ENCODE results near the gene RHOF.

Gene RHOF

GRCh38 chr12:121793440-121793837 lies at the start of gene RHOF:
Gene RHOF (minus strand): TSS chr12:121793688. CDS start chr12:121793633, 55 bp downstream.
- DNase-seq (ENCODE audit: low read depth): no peak

GRCh38 chr12:121839993-121840761 lies 46.7 kb upstream of the RHOF start:
- DNase-seq (ENCODE audit: low read depth): no peak

GRCh38 chr12:121839106-121839992 lies 45.9 kb upstream of the RHOF start:
- DNase-seq (ENCODE audit: low read depth): peak; percentile 97

- DNase-seq (ENCODE audit: low read depth): no peak
Measured at GRCh38 chr12:121838126-121838525, 44.6 kb upstream of the RHOF start.

- no peak for DNase-seq (ENCODE audit: low read depth)
Measured at GRCh38 chr12:121837680-121838079, 44.2 kb upstream of the RHOF start.

GRCh38 chr12:121831571-121832245 lies 38.2 kb upstream of the RHOF start:
- no peak for DNase-seq (ENCODE audit: low read depth)

GRCh38 chr12:121830588-121831265 lies 37.2 kb upstream of the RHOF start:
- no peak for DNase-seq (ENCODE audit: low read depth)

- no peak for DNase-seq (ENCODE audit: low read depth)
Measured at GRCh38 chr12:121830134-121830533, 36.6 kb upstream of the RHOF start.

- no peak for DNase-seq (ENCODE audit: low read depth)
Measured at GRCh38 chr12:121829250-121829918, 35.9 kb upstream of the RHOF start.

GRCh38 chr12:121828826-121829225 lies 35.3 kb upstream of the RHOF start:
- no peak for DNase-seq (ENCODE audit: low read depth)

GRCh38 chr12:121828306-121828705 lies 34.8 kb upstream of the RHOF start:
- no peak for DNase-seq (ENCODE audit: low read depth)

GRCh38 chr12:121827351-121828099 lies 34.0 kb upstream of the RHOF start:
- no peak for DNase-seq (ENCODE audit: low read depth)

GRCh38 chr12:121826318-121827150 lies 33.0 kb upstream of the RHOF start:
- no peak for DNase-seq (ENCODE audit: low read depth)

GRCh38 chr12:121825041-121825523 lies 31.6 kb upstream of the RHOF start:
- no peak for DNase-seq (ENCODE audit: low read depth)

- DNase-seq (ENCODE audit: low read depth): no peak
Measured at GRCh38 chr12:121823727-121824115, 30.2 kb upstream of the RHOF start.

GRCh38 chr12:121823101-121823726 lies 29.7 kb upstream of the RHOF start:
- DNase-seq (ENCODE audit: low read depth): no peak

- DNase-seq (ENCODE audit: low read depth): no peak
Measured at GRCh38 chr12:121822393-121823100, 29.1 kb upstream of the RHOF start.

GRCh38 chr12:121820056-121820455 lies 26.6 kb upstream of the RHOF start:
- DNase-seq (ENCODE audit: low read depth): no peak
